Uterus (tissue), 4 donors: Measurements from ENCODE around the gene NPEPL1. TPM values are rescaled to one million over a fixed set of nuclear protein-coding genes. Genes with fewer than 3 reads are reported as not detected.

Experiments
- DNase-seq, 2 donors: peaks; one replicate each; pipeline ENCODE4 v3.0.0-alpha.2; 2019 to 2020
- H3K27ac ChIP-seq, 2 donors: fragments of 200-600 bp; sonication (generic); 1 replicate in 1 of 2; 2 replicates in 1 of 2; pipeline ENCODE4 v1.5.1; 2016 to 2018
- H3K27me3 ChIP-seq, 2 donors: fragments of 200-600 bp; sonication (generic); one replicate each; pipeline ENCODE4 v1.5.1; 2018 to 2019; ENCODE audit warnings: control low read depth in 1 of 2
- H3K36me3 ChIP-seq, 2 donors: fragments of 200-600 bp; sonication (generic); one replicate each; pipeline ENCODE4 v1.5.1; 2019; ENCODE audit warnings: control low read depth in 1 of 2
- H3K4me1 ChIP-seq, 2 donors: fragments of 200-600 bp; sonication (generic); one replicate each; pipeline ENCODE4 v1.5.1; 2018 to 2019; ENCODE audit warnings: control low read depth in 1 of 2
- H3K4me3 ChIP-seq, 2 donors: fragments of 200-600 bp; sonication (generic); 1 replicate in 1 of 2; 2 replicates in 1 of 2; pipeline ENCODE4 v1.5.1; 2018 to 2019; ENCODE audit warnings: mild to moderate bottlenecking in 1 of 2
- H3K9me3 ChIP-seq, 2 donors: fragments of 200-600 bp; sonication (generic); one replicate each; pipeline ENCODE4 v1.5.1; 2019; ENCODE audit warnings: control low read depth in 1 of 2
- POLR2A ChIP-seq, 2 donors: fragments of 450-650 bp; IDR thresholded peaks; one replicate each; pipeline ENCODE4 v1.6.1; 2016; ENCODE audit warnings: antibody characterized with exemption in 2 of 2, mild to moderate bottlenecking in 1 of 2, moderate library complexity in 1 of 2
- intact Hi-C: fragments of 100-400 bp; cut with DNase I; formaldehyde crosslinking; loops from one replicate; pipeline ENCODE4 v1.15.1; 2023; ENCODE audit warnings: low total_unique reads
- total RNA-seq, 4 donors: library from RNA; depleted of rRNA in 3 of 4; stranded (reverse); fragments of >200 nt in 3 of 4; gene quantifications; one replicate each; pipeline versions ENCODE4 v1.1.0 to v1.2.4, GENCODE V29; 2014 to 2023
- TF ChIP-seq, protein P1 (sequence below), 4 experiments: fragments of 200-600 bp in 2 of 4; fragments of 450-650 bp in 2 of 4; sonication (generic) in 2 of 4; IDR thresholded peaks; one replicate each; pipeline ENCODE4 v1.5.1; 2016 to 2019; ENCODE audit warnings: antibody characterized with exemption in 4 of 4, mild to moderate bottlenecking in 2 of 4, moderate library complexity in 1 of 4
- donor health status: DM: yes; HTN: yes; CAD: no.

NPEPL1 gene
- total RNA-seq, 4 donors from 2014 or later, result 14.1 to 35.2 (median 24.7) TPM

DNA sequence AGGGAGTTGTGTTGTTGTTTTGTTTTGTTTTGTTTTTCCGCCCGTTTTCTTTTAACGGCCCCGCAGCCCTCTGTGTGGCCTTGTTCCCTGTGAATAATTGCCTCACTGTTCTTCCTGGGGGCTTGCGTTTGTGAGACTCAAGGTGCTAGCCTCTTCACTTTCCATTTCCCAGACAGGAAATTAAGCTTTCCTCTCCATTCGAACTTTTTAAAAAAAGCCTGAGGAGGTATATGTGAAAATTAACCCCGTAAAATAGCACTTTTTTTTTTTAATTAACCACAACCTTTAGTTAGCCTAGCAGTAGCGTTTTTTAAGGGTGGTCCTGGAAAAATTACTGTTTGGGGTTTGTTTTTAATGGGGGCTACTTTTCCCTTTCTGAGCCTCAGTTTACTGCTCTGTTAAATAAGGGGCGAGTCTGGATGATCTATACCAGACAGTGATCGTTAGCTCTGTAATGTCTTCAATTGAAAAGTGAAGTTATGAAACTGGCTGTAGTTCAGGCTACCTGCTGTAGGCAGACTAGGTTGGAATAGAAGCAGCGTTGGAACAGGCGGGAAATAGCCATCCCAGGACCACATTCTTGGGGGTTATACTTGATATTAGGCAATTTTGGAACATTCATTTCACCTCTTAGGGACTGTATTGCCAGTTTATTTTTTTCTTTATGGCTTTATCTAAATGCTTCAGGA is 39.9 kb upstream of the NPEPL1 start:
- intact Hi-C loops, result no loop called here
- Histone ChIP-seq H3K27ac (peak overlapping the region; percentile 87 to 97), H3K27me3 (no peaks in the 10 kb centered on the region), H3K36me3 (no peaks in the 10 kb centered on the region), H3K9me3 (no peaks in the 10 kb centered on the region), H3K4me3 (peak overlapping the region; percentile 59 to 95), H3K4me1 (peaks cover 0 to 31% of the 10 kb centered on the region in 2 donors)
- TF ChIP-seq, protein P1, sequence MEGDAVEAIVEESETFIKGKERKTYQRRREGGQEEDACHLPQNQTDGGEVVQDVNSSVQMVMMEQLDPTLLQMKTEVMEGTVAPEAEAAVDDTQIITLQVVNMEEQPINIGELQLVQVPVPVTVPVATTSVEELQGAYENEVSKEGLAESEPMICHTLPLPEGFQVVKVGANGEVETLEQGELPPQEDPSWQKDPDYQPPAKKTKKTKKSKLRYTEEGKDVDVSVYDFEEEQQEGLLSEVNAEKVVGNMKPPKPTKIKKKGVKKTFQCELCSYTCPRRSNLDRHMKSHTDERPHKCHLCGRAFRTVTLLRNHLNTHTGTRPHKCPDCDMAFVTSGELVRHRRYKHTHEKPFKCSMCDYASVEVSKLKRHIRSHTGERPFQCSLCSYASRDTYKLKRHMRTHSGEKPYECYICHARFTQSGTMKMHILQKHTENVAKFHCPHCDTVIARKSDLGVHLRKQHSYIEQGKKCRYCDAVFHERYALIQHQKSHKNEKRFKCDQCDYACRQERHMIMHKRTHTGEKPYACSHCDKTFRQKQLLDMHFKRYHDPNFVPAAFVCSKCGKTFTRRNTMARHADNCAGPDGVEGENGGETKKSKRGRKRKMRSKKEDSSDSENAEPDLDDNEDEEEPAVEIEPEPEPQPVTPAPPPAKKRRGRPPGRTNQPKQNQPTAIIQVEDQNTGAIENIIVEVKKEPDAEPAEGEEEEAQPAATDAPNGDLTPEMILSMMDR (IDR thresholded peaks at IDR 0.05), result no peak
- TF ChIP-seq POLR2A (IDR thresholded peaks at IDR 0.05), result no peak
- no peak for DNase-seq

DNA sequence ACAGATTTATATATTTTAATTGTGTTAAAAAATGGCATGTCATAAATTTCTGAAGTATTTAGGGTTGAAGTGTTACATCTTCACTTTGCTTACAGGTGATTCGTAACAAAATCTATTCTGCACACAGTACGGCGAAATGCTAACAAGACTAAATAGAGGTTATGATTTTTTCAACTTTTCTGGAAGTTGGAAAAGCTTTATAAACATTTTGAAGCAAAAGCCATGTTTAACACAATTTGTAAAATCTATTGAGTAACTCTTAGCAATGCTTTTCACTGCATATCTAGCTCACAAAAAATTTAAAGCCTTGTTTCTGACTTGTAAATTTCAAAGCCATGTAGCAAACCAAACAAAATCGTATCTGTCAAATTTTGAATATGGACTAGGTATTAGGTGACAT is 38.3 kb upstream of the NPEPL1 start:
- no peak for DNase-seq
- Histone ChIP-seq H3K27me3 (no peaks in the 10 kb centered on the region), H3K4me3 (no peak overlapping the region), H3K36me3 (no peaks in the 10 kb centered on the region), H3K9me3 (no peaks in the 10 kb centered on the region), H3K27ac (no peak overlapping the region), H3K4me1 (peaks cover 0 to 31% of the 10 kb centered on the region in 2 donors)
- intact Hi-C loops, result no loop called here
- TF ChIP-seq POLR2A (IDR thresholded peaks at IDR 0.05), result no peak
- TF ChIP-seq, protein P1 (IDR thresholded peaks at IDR 0.05), result no peak

DNA sequence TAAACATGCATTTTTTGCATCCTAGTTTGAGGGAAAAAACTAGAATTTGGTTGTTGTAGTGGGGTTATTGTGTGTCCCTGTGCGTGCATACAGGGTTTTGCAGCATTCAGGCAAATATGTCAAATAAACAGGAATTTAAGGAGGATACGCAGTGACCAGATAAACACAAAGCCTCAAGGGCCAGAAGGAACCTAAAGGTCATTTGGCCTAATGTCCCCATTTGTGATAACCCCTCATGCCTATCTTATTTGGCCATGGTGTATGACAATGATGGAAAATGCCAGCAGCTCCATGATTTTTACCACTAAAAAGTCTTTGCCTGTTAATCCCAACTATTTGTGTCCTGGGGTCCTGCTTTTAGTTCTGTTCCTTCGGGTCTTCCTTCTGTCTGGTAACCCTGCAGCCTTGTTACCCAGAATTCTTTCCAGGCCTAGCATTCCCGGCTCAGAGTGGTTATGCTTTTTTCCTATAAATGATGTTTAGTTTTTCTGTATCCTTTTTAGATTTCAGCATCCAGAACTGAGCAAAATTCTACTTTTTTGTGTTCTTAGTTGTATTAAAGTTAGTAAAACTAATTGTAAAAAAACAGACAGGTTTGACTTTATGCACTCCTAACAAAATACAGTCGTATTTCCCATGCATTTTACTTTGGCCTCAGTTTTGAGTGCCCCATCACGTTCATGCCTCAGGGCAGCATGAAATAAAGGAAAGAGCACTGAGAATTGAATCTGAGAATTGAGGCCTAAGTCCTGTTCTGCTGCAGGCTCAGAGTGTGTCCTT is 37.1 kb upstream of the NPEPL1 start:
- TF ChIP-seq POLR2A (IDR thresholded peaks at IDR 0.05), result no peak
- Histone ChIP-seq H3K4me3 (no peak overlapping the region), H3K4me1 (peaks cover 0 to 26% of the 10 kb centered on the region in 2 donors), H3K36me3 (no peaks in the 10 kb centered on the region), H3K27me3 (no peaks in the 10 kb centered on the region), H3K27ac (no peak overlapping the region), H3K9me3 (no peaks in the 10 kb centered on the region)
- DNase-seq, result no peak
- intact Hi-C loops, result no loop called here

DNA sequence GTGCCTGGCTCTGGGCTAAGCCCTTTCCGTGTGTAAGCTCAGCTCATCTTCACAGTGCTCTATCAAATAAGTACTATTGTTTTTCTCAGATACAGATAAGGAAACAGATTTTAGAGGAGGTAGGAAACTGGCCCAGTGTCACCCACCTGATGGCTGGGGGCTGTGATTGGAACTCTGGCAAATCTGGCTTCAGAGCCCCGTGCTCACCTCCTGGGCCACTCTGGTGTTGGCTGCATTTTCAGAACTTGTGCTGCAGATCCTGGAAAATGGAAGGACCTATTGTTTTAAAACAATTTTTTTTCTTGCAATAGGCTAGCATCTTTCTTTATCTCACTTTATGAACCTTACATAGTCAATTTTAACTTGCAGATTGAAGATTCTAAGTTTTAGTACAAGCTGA is 35.8 kb upstream of the NPEPL1 start:
- Histone ChIP-seq H3K27me3 (no peaks in the 10 kb centered on the region), H3K4me1 (peaks cover 0 to 25% of the 10 kb centered on the region in 2 donors), H3K9me3 (no peaks in the 10 kb centered on the region), H3K4me3 (no peak overlapping the region), H3K27ac (no peak overlapping the region), H3K36me3 (no peaks in the 10 kb centered on the region)
- intact Hi-C loops, result no loop called here
- DNase-seq, result no peak
- TF ChIP-seq POLR2A (IDR thresholded peaks at IDR 0.05), result no peak
- TF ChIP-seq, protein P1 (IDR thresholded peaks at IDR 0.05), result no peak

DNA sequence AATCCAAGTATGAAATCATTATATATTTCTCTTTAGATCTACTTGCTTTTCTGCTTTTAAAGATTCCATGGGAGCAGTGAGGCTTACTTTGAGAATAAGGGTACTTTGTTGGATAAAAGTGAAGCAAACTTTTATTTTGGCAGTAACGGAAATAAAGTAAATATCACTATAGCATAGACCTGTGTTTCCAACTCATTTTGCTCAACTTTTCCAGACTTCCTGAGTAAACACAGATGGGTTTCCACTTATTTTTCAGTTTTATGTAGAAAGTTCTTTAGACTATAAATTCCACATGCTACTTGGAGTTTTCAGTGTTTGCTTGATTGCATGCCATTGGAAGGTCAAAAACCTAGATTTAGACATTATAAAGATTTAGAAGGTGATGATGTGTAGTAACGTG is 35.3 kb upstream of the NPEPL1 start:
- Histone ChIP-seq H3K27ac (no peak overlapping the region), H3K4me1 (peaks cover 0 to 25% of the 10 kb centered on the region in 2 donors), H3K4me3 (no peak overlapping the region), H3K36me3 (no peaks in the 10 kb centered on the region), H3K9me3 (no peaks in the 10 kb centered on the region), H3K27me3 (no peaks in the 10 kb centered on the region)
- intact Hi-C loops, result no loop called here
- DNase-seq, result no peak
- no peak for TF ChIP-seq POLR2A (IDR thresholded peaks at IDR 0.05)
- TF ChIP-seq, protein P1 (IDR thresholded peaks at IDR 0.05), result no peak
